IMR-90 (cell line): ENCODE data around the gene GNAO1. TPM values are rescaled to one million over a fixed set of nuclear protein-coding genes. Genes with fewer than 3 reads are reported as not detected.

Source experiments
- ATAC-seq: fragments of 200-7000 bp; cut with Tn5 transposase; 2 replicates; pipeline ENCODE4 v1.9.1; 2020; ENCODE audit warnings: low read depth, mild to moderate bottlenecking, moderate library complexity
- BruUV-seq: library from RNA; stranded (reverse); fragments of 400-500 nt; replicated peaks from 2 replicates; lab custom pipeline; 2021; lab: Mats Ljungman, UMichigan
- CTCF ChIA-PET: fragments of 300-600 bp; formaldehyde crosslinking; extraction: SDS; loops from one replicate; lab custom pipeline; 2021; ENCODE audit warnings: antibody characterized with exemption; lab: Yijun Ruan, JAX
- POLR2A ChIA-PET: fragments of 300-600 bp; sonication (Branson Sonifier 250); formaldehyde crosslinking; loops from one replicate; lab custom pipeline; 2022; ENCODE audit warnings: antibody characterized with exemption; ENCODE audit not compliant: unreplicated experiment; lab: Charles Lee
- DNase-seq: peaks from one replicate; pipeline ENCODE4 v3.0.0; 2013
- H2AFZ ChIP-seq: replicated peaks from 2 replicates; pipeline ENCODE3; 2013; ENCODE audit warnings: low read length, mild to moderate bottlenecking; ENCODE audit not compliant: poor library complexity
- H2AK5ac ChIP-seq: 2 replicates; pipeline ENCODE4 v1.6.1; 2013; ENCODE audit warnings: low read depth, low read length, inconsistent platforms
- H2AK9ac ChIP-seq: replicated peaks from 2 replicates; pipeline ENCODE3; 2013; ENCODE audit warnings: mild to moderate bottlenecking, low read depth, low read length, moderate library complexity; ENCODE audit not compliant: poor library complexity
- H2BK120ac ChIP-seq: 2 replicates; pipeline ENCODE4 v1.6.1; 2013; ENCODE audit warnings: low read depth, low read length, inconsistent platforms
- H2BK15ac ChIP-seq: 3 replicates; pipeline ENCODE4 v1.6.1; 2013; ENCODE audit warnings: low read depth, low read length, inconsistent platforms
- H2BK20ac ChIP-seq: 2 replicates; pipeline ENCODE4 v1.6.1; 2013; ENCODE audit warnings: low read depth, mild to moderate bottlenecking, inconsistent platforms, low read length, moderate library complexity
- H2BK5ac ChIP-seq: 2 replicates; pipeline ENCODE4 v1.6.1; 2013; ENCODE audit warnings: mild to moderate bottlenecking, low read depth, low read length, inconsistent platforms; ENCODE audit not compliant: poor library complexity, severe bottlenecking
- H3K14ac ChIP-seq: replicated peaks from 2 replicates; pipeline ENCODE4 v1.6.1; 2013; ENCODE audit warnings: low read depth, low read length, inconsistent platforms
- H3K18ac ChIP-seq: 2 replicates; pipeline ENCODE4 v1.6.1; 2013; ENCODE audit warnings: low read depth, low read length, control low read depth
- H3K23ac ChIP-seq: 2 replicates; pipeline ENCODE4 v1.6.1; 2013; ENCODE audit warnings: low read depth, low read length, inconsistent platforms
- H3K27ac ChIP-seq: 2 replicates; pipeline ENCODE4 v1.5.1; 2013; ENCODE audit warnings: mild to moderate bottlenecking, control low read depth, low read length; ENCODE audit not compliant: insufficient read depth
- H3K27me3 ChIP-seq: 2 replicates; pipeline ENCODE4 v1.6.1; 2013; ENCODE audit warnings: low read length; ENCODE audit not compliant: control insufficient read depth, insufficient read depth
- H3K36me3 ChIP-seq: 2 replicates; pipeline ENCODE4 v1.6.1; 2013; ENCODE audit warnings: low read length, mixed read lengths; ENCODE audit not compliant: control insufficient read depth, insufficient read depth
- H3K4ac ChIP-seq: 2 replicates; pipeline ENCODE4 v1.6.1; 2013; ENCODE audit warnings: low read depth, low read length, inconsistent platforms
- H3K4me1 ChIP-seq: 2 replicates; pipeline ENCODE4 v1.6.1; 2013; ENCODE audit warnings: low read length, mixed read lengths; ENCODE audit not compliant: control insufficient read depth, insufficient read depth
- H3K4me2 ChIP-seq: 2 replicates; pipeline ENCODE4 v1.6.1; 2013; ENCODE audit warnings: low read depth, mild to moderate bottlenecking, control low read depth, low read length, moderate library complexity
- H3K4me3 ChIP-seq: 2 replicates; pipeline ENCODE4 v1.5.1; 2013; ENCODE audit warnings: low read depth, mild to moderate bottlenecking, control low read depth, low read length, moderate library complexity; ENCODE audit not compliant: insufficient read depth
- H3K56ac ChIP-seq: 2 replicates; pipeline ENCODE4 v1.6.1; 2013; ENCODE audit warnings: low read length, inconsistent platforms; ENCODE audit not compliant: insufficient read depth; ENCODE audit errors: extremely low read depth
- H3K79me1 ChIP-seq, 2 experiments: 2 replicates each; pipeline ENCODE4 v1.6.1; 2013; ENCODE audit warnings: low read length in 2 of 2, inconsistent platforms in 1 of 2, low read depth in 1 of 2
- H3K9ac ChIP-seq: 2 replicates; pipeline ENCODE4 v1.6.1; 2013; ENCODE audit warnings: low read depth, low read length, control low read depth
- H3K9me1 ChIP-seq: 2 replicates; pipeline ENCODE4 v1.6.1; 2013; ENCODE audit warnings: low read length, inconsistent platforms; ENCODE audit not compliant: insufficient read depth
- H3K9me3 ChIP-seq: 2 replicates; pipeline ENCODE4 v1.6.1; 2013; ENCODE audit warnings: low read length; ENCODE audit not compliant: control insufficient read depth, insufficient read depth
- H4K20me1 ChIP-seq: 2 replicates; pipeline ENCODE4 v1.6.1; 2013; ENCODE audit warnings: low read length, inconsistent platforms; ENCODE audit not compliant: insufficient read depth
- H4K5ac ChIP-seq: 2 replicates; pipeline ENCODE4 v1.6.1; 2013; ENCODE audit warnings: mild to moderate bottlenecking, low read depth, low read length, control low read depth
- H4K8ac ChIP-seq, 2 experiments: 2 replicates each; pipeline ENCODE4 v1.6.1; 2013; ENCODE audit warnings: low read depth in 2 of 2, low read length in 2 of 2, control low read depth in 1 of 2, inconsistent platforms in 1 of 2
- H4K91ac ChIP-seq: 2 replicates; pipeline ENCODE4 v1.6.1; 2013; ENCODE audit warnings: low read depth, low read length, inconsistent platforms; ENCODE audit not compliant: insufficient read depth
- CEBPB ChIP-seq: IDR thresholded peaks from 2 replicates; pipeline ENCODE4 v1.6.1; 2012; ENCODE audit warnings: low read depth, low read length, improper control_type of control experiment
- CHD1 ChIP-seq: IDR thresholded peaks from 2 replicates; pipeline ENCODE4 v1.6.1; 2012; ENCODE audit warnings: low read depth, low read length, improper control_type of control experiment
- MAZ ChIP-seq: IDR thresholded peaks from 2 replicates; pipeline ENCODE4 v1.6.1; 2012; ENCODE audit warnings: low read depth, mild to moderate bottlenecking, low read length, improper control_type of control experiment, moderate library complexity, borderline replicate concordance
- POLR2A ChIP-seq: IDR thresholded peaks from 2 replicates; pipeline ENCODE4 v1.6.1; 2012; ENCODE audit warnings: mild to moderate bottlenecking, low read depth, low read length
- RAD21 ChIP-seq: IDR thresholded peaks from 2 replicates; pipeline ENCODE4 v1.6.1; 2012; ENCODE audit warnings: low read length, improper control_type of control experiment
- RFX5 ChIP-seq: IDR thresholded peaks from 2 replicates; pipeline ENCODE4 v1.8.0; 2012; ENCODE audit warnings: low read depth, mild to moderate bottlenecking, low read length, moderate library complexity
- WGBS, 2 experiments: methylation state at CpG; one replicate each; pipeline versions ENCODE4 v1.1.5 to v1.1.7; 2013; ENCODE audit warnings: missing lambda C conversion rate in 2 of 2; ENCODE audit not compliant: insufficient read length in 1 of 2; ENCODE audit errors: extremely low coverage in 2 of 2; 5-methylcytosine and 5-hydroxymethylcytosine counted together
- dilution Hi-C: fragments of 300-500 bp; cut with HindIII; formaldehyde crosslinking; loops from one replicate; pipeline ENCODE4 v1.14.3; 2018; ENCODE audit warnings: low sequenced_read_pairs; ENCODE audit not compliant: unreplicated experiment
- in situ Hi-C: fragments of 300-500 bp; cut with MboI; formaldehyde crosslinking; loops from 3 replicates; pipeline ENCODE4 v1.14.3; 2019; ENCODE audit warnings: low sequenced_read_pairs, inconsistent platforms, mixed read lengths
- intact Hi-C: fragments of 100-400 bp; cut with micrococcal nuclease; formaldehyde crosslinking; loops from 2 replicates; pipeline ENCODE4 v1.10.0; 2022
- polyA plus RNA-seq, 3 experiments: library from polyadenylated mRNA; depleted of rRNA; stranded (reverse); fragments of >200 nt; gene quantifications; 2 replicates each; pipeline ENCODE4 v1.2.3, GENCODE V29; 2012; ENCODE audit warnings: low replicate concordance in 1 of 3
- total RNA-seq: library from RNA; depleted of rRNA; stranded (reverse); fragments of >200 nt; gene quantifications from 2 replicates; pipeline ENCODE4 v1.2.3, GENCODE V29; 2012
- TF ChIP-seq, protein P1 (sequence below): fragments of 150-350 bp; IDR thresholded peaks from 2 replicates; pipeline ENCODE4 v1.6.1; 2017; ENCODE audit warnings: mild to moderate bottlenecking, antibody characterized with exemption, low read length, low read depth

GNAO1 gene
- total and polyA plus RNA-seq, 2 of the 4 experiments (the other 2 are of a cell fraction): under 0.01 to 0.07 TPM

DNA sequence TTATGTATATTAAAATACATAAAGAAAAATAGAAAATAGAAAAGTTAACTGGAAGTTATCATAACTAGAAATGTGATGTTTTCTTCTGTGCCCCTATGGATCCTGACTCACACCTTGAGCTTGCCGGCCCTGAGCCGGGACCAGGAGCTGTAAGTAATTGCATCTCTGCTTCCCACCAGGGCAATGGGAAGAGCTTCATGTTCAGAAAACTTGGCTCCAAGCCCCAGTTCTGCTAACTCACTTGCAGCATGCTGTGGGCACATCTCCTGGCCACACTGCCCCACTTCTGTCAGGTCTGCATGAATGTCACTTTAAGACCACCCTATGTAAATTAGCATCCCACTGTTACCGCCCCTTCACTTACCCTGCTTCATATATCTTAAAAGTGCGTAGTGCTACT is 37.2 kb downstream of the GNAO1 start:
- ATAC-seq: no peak
- POLR2A ChIA-PET: no interaction called here

More for the DNA sequence above, 37.2 kb downstream of the GNAO1 start:
- Histone ChIP-seq H2AFZ (no peak overlapping the region), H3K4ac (no peak overlapping the region), H3K4me2 (no peak overlapping the region), H3K18ac (no peak overlapping the region), H3K56ac (no peak overlapping the region), H4K20me1 (no peaks in the 10 kb centered on the region), H3K4me1 (no peaks in the 10 kb centered on the region), H2BK5ac (no peak overlapping the region), H4K8ac (no peak overlapping the region), H2AK9ac (peak overlapping the region; percentile 58), H3K23ac (no peak overlapping the region), H3K79me1 (no peaks in the 10 kb centered on the region), H3K9me1 (no peaks in the 10 kb centered on the region), H3K9ac (no peak overlapping the region), H2AK5ac (no peak overlapping the region), H3K27ac (no peak overlapping the region), H2BK15ac (no peak overlapping the region), H3K9me3 (no peaks in the 10 kb centered on the region), H3K36me3 (no peaks in the 10 kb centered on the region), H2BK120ac (no peak overlapping the region), H3K27me3 (no peaks in the 10 kb centered on the region; the same call in none of the 2 replicates), H4K91ac (no peak overlapping the region), H2BK20ac (no peak overlapping the region), H3K14ac (no peak overlapping the region), H3K4me3 (no peak overlapping the region), H4K5ac (no peak overlapping the region)
- no peak for DNase-seq
- no TSS peak for BruUV-seq
- CTCF ChIA-PET: no interaction called here
- TF ChIP-seq CEBPB (no peak), CHD1 (no peak), RFX5 (no peak), RAD21 (no peak), POLR2A (no peak), MAZ (no peak)
- TF ChIP-seq, protein P1, sequence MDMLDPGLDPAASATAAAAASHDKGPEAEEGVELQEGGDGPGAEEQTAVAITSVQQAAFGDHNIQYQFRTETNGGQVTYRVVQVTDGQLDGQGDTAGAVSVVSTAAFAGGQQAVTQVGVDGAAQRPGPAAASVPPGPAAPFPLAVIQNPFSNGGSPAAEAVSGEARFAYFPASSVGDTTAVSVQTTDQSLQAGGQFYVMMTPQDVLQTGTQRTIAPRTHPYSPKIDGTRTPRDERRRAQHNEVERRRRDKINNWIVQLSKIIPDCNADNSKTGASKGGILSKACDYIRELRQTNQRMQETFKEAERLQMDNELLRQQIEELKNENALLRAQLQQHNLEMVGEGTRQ: no peak
- dilution Hi-C loops: no loop called here
- intact Hi-C loops: no loop called here
- in situ Hi-C loops: no loop called here
- whole genome bisulfite sequencing, 2 experiments: 90% methylated on average over 2 of the region's 4 CpGs; no CpG with 5 or more reads in 1 of the 2 experiments
